ENCODE results near the gene HIP1R. TPM values are rescaled to one million over a fixed set of nuclear protein-coding genes. Genes with fewer than 3 reads are reported as not detected.

HIP1R gene
- total RNA-seq, 1 donor from 2014 or later: 22.2 TPM

DNA sequence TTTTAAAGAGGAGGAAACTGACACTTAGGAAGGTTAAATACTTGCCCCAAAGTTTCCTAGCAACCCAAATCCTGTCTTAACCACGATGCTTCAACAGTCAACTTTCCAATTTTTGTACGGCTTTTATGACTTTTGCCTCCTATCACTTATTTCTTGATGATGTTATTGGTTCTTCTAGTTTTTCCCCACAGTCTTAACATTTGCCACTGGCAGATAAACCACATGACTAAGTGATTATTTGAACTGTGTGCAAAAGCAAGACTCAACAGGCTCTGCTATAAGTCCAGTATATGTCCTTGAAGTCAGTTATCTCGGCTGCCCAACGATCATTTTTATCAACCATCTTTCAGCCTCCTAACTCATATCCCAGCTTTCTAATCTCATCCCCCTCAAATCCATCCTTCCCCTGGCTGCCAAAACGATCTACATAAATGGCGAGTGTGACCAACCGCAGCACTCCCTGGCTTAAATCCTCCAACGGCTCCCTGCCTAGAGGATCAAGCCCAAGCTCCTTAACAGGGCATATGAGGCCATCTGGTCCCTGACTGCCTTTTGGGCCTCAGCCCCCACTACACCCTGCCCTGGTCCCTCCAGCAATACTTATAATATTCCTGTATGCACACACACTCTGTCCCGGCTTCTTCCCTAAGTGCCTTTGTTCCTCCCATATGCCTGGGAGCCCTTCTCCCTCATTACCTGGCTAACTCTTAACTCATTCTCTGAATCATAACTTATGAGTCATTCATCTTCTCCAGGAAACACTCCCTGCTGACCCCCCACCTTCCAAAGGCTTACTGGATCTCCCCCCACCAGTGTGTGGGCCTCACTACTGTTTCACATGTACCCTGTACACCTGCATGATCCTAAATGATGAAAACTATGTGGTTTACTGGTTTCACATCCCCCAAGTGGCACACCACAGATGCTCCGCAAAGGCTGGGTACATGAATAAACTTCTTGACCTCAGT is 51.9 kb downstream of the HIP1R start:
- Histone ChIP-seq H4K20me1 (ENCODE audit: insufficient read depth, low read length) (peaks cover 62% of the 10 kb centered on the region), H3K4me2 (ENCODE audit: low read length) (peak overlapping the region; percentile 76), H2AFZ (ENCODE audit: low read depth, low read length) (no peak overlapping the region), H3K9me3 (ENCODE audit: insufficient read depth, low read depth, low read length) (no peaks in the 10 kb centered on the region), H3K79me2 (ENCODE audit: insufficient read depth, low read length) (peaks cover 98% of the 10 kb centered on the region), H3K4me1 (ENCODE audit: insufficient read depth, low read length) (peaks cover 55% of the 10 kb centered on the region), H3K4me3 (ENCODE audit: insufficient read depth, low read depth, low read length) (peak overlapping the region; percentile 11), H3K36me3 (ENCODE audit: insufficient read depth, low read length) (no peaks in the 10 kb centered on the region), H3K27me3 (ENCODE audit: insufficient read depth, low read length) (no peaks in the 10 kb centered on the region), H3K27ac (ENCODE audit: low read depth, low read length) (peak overlapping the region; percentile 86), H3K9ac (ENCODE audit: low read length) (peak overlapping the region; percentile 63)
- Mint-ChIP-seq H3K27ac (ENCODE audit: unreplicated experiment) (peak overlapping the region; percentile 96), H3K27me3 (ENCODE audit: low read depth, unreplicated experiment) (no peaks in the 10 kb centered on the region), H3K4me1 (ENCODE audit: low read depth, unreplicated experiment) (peaks cover 55% of the 10 kb centered on the region), H3K9me3 (ENCODE audit: unreplicated experiment) (no peaks in the 10 kb centered on the region), H3K4me3 (ENCODE audit: unreplicated experiment) (peak overlapping the region; percentile 37), H3K36me3 (ENCODE audit: low read depth, unreplicated experiment) (no peaks in the 10 kb centered on the region)
- FAIRE-seq (no peak), DNase-seq (ENCODE audit: low read depth) (peak; percentile 86)
- TF ChIP-seq, protein P1, sequence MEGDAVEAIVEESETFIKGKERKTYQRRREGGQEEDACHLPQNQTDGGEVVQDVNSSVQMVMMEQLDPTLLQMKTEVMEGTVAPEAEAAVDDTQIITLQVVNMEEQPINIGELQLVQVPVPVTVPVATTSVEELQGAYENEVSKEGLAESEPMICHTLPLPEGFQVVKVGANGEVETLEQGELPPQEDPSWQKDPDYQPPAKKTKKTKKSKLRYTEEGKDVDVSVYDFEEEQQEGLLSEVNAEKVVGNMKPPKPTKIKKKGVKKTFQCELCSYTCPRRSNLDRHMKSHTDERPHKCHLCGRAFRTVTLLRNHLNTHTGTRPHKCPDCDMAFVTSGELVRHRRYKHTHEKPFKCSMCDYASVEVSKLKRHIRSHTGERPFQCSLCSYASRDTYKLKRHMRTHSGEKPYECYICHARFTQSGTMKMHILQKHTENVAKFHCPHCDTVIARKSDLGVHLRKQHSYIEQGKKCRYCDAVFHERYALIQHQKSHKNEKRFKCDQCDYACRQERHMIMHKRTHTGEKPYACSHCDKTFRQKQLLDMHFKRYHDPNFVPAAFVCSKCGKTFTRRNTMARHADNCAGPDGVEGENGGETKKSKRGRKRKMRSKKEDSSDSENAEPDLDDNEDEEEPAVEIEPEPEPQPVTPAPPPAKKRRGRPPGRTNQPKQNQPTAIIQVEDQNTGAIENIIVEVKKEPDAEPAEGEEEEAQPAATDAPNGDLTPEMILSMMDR (IDR thresholded peaks at IDR 0.05; ENCODE audit: insufficient read depth, low read depth, low read length): no peak
- no peak for TF ChIP-seq EZH2 (IDR thresholded peaks at IDR 0.05; ENCODE audit: insufficient read depth, low read length)

DNA sequence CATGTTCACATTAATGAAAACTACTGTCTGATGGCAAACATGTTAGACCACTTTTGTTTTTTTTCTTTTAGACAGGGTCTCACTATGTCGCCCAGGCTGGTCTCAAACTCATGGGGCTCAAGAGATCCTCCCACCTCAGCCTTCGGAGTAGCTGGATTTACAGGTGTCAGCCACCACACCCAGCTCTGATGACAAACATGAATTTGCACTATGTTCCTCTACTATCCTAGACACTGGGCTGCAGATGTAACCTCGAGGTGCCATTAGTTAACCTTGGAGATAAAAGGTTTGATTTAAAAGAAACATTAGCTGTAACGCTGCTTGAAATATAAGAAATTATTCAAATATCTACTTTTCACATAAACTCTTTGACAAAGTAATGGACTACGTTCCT is 52.6 kb downstream of the HIP1R start:
- no peak for FAIRE-seq
- Histone ChIP-seq H3K27ac (ENCODE audit: low read depth, low read length) (peak overlapping the region; percentile 86), H2AFZ (ENCODE audit: low read depth, low read length) (no peak overlapping the region), H3K9me3 (ENCODE audit: insufficient read depth, low read depth, low read length) (no peaks in the 10 kb centered on the region), H3K36me3 (ENCODE audit: insufficient read depth, low read length) (no peaks in the 10 kb centered on the region), H3K4me1 (ENCODE audit: insufficient read depth, low read length) (peaks cover 60% of the 10 kb centered on the region), H3K4me3 (ENCODE audit: insufficient read depth, low read depth, low read length) (peak overlapping the region; percentile 11), H3K79me2 (ENCODE audit: insufficient read depth, low read length) (peaks cover 98% of the 10 kb centered on the region), H4K20me1 (ENCODE audit: insufficient read depth, low read length) (peaks cover 56% of the 10 kb centered on the region), H3K27me3 (ENCODE audit: insufficient read depth, low read length) (no peaks in the 10 kb centered on the region), H3K4me2 (ENCODE audit: low read length) (peak overlapping the region; percentile 76), H3K9ac (ENCODE audit: low read length) (peak overlapping the region; percentile 63)
- no peaks in the 10 kb centered on the region for H3K9me3 Mint-ChIP-seq (ENCODE audit: unreplicated experiment)
- H3K36me3 Mint-ChIP-seq (ENCODE audit: low read depth, unreplicated experiment): no peaks in the 10 kb centered on the region
- TF ChIP-seq EZH2 (IDR thresholded peaks at IDR 0.05; ENCODE audit: insufficient read depth, low read length): no peak
- TF ChIP-seq, protein P1 (IDR thresholded peaks at IDR 0.05; ENCODE audit: insufficient read depth, low read depth, low read length): no peak
- no peak for DNase-seq (ENCODE audit: low read depth)
- peaks cover 58% of the 10 kb centered on the region for H3K4me1 Mint-ChIP-seq (ENCODE audit: low read depth, unreplicated experiment)
- H3K4me3 Mint-ChIP-seq (ENCODE audit: unreplicated experiment): peak overlapping the region; percentile 37
- H3K27me3 Mint-ChIP-seq (ENCODE audit: low read depth, unreplicated experiment): no peaks in the 10 kb centered on the region
- H3K27ac Mint-ChIP-seq (ENCODE audit: unreplicated experiment): peak overlapping the region; percentile 96

Data from astrocyte (in vitro differentiated cells and primary cell).